GM18873 (cell line): Measurements from ENCODE around the gene VLDLR.
"Not testable (repeated sequence)": the region's sequence is repeated elsewhere in the genome, so short reads cannot be mapped to it uniquely, and the experiment has no call there.

Source experiments
- ATAC-seq: cut with Tn5 transposase; IDR thresholded peaks from one replicate; pipeline ENCODE4 v1.9.1; 2021; ENCODE audit warnings: mild to moderate bottlenecking, moderate library complexity, moderate number of reproducible peaks; ENCODE audit not compliant: unreplicated experiment, low FRiP score

VLDLR gene

DNA sequence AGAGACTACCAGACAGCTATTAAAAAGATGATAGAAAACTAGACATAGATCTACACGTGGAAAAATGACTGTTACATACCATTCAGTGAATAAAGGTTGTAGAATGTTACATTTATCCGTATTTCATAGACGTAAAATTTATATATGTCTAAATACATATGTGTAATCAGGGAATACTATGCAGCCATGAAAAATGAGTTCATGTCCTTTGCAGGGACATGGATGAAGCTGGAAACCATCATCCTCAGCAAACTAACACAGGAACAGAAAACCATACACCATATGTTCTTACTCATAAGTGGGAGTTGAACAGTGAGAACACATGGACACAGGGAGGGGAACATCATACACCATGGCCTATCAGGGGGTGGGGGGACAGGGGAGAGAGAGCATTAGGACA is 85.7 kb downstream of the VLDLR start:
- not testable (repeated sequence) for ATAC-seq
